HCEC 1CT (cell line): Measurements from ENCODE around the gene SEC24A.

ENCODE experiments used
- DNase-seq: peaks from one replicate; pipeline ENCODE4 v3.0.0-alpha.2; 2017

SEC24A gene

GRCh38 chr5:134758504-134759341 is 110.1 kb downstream of the SEC24A start, which contains the start of gene DDX46:
TSS of gene DDX46 (plus strand) at chr5:134758779. CDS start at chr5:134758939, 160 bp downstream.
- DNase-seq, result peak; percentile 93

GRCh38 chr5:134767528-134768291 is 119.1 kb downstream of the SEC24A start:
- peak; percentile 11 for DNase-seq

DNA sequence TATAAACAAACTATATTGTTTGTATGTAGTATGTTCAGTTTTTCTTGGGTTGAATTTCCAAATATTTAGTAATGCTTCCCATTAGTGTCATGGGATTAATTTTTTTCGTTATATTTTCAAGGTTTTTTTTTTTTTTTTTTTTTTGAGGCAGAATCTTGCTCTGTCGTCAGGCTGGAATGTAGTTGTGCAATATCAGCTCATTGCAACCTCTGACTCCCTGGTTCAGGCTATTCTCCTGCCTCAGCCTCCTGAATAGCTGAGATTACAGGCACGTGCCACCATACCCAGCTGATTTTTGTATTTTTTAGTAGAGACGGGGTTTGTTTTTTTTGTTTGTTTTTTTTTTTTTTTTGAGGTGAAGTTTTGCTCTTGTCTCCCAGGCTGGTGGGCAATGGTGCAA is 120.6 kb downstream of the SEC24A start:
- peak; percentile 59 for DNase-seq

DNA sequence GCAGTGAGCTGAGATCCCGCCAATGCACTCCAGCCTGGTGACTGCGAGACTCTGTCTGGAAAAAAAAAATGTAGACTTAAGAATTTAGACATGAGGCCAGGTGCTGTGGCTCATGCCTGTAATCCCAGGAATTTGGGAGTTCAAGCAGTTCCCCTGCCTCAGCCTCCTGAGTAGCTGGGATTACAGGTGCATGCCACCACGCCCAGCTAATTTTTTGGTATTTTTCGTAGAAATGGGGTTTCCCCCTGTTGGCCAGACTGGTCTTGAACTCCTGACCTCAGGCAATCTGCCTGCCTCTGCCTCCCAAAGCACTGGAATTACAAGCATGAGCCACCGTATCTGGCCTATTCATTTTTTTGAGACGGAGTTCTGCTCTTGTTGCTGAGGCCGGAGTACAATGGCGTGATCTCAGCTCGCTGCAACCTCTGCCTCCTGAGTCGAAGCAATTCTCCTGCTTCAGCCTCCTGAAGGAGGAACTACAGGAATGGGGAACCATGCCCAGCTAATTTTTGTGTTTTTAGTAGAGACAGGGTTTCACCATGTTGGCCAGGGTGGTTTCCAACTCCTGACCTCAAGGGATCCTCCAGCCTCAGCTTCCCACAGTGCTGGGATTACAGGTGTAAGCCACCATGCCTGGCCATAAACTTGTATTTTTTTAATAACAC is 124.0 kb downstream of the SEC24A start:
- no peak for DNase-seq

DNA sequence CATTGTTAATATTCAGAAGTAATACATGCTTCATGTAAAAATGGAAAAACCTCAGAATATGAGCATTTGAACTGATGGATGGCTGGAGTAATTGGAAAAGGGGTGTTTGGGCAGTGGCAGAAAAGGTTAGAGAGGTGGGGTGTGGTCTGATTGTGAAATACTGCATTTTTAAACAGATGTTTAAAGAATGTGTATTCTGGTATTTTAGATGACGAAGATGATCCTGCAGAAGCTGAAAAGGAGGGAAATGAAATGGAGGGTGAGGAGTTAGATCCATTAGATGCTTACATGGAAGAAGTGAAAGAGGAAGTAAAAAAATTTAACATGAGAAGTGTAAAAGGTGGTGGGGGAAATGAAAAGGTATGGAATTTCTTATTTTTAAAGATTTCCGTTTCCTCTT is 128.8 kb downstream of the SEC24A start:
- DNase-seq, result no peak
